ENCODE results near the gene SPTBN2.

Gene SPTBN2

DNA sequence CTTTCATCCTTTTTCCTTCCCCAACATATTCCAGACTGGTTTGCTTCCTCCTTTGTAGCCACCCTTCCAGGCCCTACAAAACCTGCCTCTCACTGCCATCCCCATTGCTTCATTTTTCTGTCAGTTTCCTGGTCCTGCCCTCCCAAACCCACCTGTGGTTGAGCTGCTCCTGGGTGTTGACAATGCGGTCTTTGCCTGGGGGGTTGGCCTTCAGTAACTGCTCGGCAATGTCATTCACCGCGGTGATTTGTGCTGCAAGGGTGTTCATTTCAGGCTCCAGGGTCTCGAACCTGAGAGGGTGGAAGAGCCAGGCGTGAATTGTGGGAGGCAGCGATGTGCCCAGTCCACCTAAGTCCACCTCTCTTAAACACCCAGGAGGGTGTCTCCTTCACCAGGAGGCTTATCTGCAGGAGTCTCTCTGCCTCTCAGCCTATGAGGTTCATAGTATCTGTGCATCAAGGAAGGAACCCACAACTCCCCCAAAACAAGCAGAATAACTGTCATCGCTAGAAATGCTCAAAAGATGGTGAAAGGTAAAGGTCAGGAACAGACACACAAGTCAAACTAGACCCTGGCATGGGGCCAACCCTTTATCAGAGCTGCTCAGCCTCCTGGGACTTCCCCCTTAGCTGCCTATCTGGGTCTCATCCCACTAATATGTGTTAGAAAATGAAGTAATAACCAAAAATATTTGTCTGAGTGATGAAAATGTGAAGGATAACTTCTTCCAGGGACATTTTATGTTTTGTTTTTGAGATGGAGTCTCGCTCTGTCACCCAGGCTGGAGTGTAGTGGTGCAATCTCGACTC lies 27.4 kb downstream of the SPTBN2 start:
- no peak for DNase-seq (ENCODE audit: low spot score)

- DNase-seq (ENCODE audit: low spot score) = no peak
These were observed 28.3 kb downstream of the SPTBN2 start for GRCh38 chr11:66700742-66701141.

- no peak for DNase-seq (ENCODE audit: low spot score)
These were observed 28.7 kb downstream of the SPTBN2 start for GRCh38 chr11:66700337-66700736.

GRCh38 chr11:66698491-66698890 lies 30.5 kb downstream of the SPTBN2 start:
- DNase-seq (ENCODE audit: low spot score) = no peak

DNA sequence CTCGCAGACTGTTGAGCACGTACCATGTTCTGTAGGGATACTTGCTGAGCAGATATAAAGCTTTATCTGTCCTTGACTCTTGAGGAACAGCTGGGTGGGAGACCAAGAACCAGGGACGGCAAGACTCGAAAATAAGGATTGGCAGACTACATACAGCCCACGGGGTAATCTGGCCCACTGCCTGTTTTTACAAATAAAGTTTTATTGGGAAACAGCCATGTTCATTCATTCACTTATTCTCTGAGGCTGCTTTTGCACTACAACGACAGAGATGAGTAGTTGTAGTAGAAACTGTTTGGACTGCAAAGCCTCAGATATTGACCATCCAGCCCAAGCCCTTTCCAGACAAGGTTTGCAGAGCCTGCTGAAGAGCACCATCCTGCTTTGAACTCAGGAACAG lies 31.0 kb downstream of the SPTBN2 start:
- DNase-seq (ENCODE audit: low spot score) = no peak

DNA sequence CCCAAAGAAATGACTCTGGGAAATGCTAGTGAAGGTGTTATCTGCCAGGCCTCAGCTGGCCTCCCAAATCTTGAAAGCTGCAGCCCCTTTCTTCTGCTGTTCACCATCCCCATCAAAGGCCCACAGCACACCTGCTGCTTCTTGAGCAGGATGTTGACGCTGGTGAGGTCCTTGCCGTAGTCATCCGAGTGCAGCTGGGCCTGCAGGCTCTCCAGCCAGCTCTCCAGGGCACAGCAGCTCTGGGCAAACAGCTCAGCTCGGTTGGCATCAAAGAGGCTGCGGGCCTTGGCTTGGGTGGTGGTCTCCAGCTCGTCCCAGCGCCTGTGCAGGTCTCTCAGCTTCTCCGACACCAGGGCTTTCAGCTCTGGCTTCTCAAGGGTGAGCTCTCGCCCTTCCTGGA lies 32.9 kb downstream of the SPTBN2 start:
- DNase-seq (ENCODE audit: low spot score) = no peak

DNA sequence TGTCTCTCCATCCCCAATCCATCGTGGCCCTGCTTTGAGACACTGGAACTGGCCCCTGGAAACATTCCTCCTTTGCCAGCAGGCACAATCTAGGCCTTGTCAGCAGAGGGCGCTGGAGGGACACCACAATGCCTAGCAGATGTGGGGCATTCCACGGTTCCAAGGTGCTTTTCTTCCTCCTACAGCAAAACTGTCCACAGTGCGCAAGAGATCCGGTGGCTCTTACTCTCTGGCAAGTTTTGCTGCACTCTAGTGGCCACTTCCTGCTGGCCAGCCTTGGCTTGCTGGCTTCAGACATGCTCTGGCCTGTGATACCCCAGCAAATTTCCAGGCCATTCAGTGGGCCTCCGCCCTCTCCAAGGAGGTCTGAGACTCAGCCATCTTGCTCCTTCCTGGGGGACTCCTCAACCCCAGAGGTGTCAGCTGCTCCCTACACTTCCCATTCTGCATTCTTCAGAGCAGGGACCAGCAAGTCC lies 34.2 kb downstream of the SPTBN2 start:
- DNase-seq (ENCODE audit: low spot score) = peak; percentile 86

- no peak for DNase-seq (ENCODE audit: low spot score)
These were observed 35.0 kb downstream of the SPTBN2 start for GRCh38 chr11:66694056-66694410.

- no peak for DNase-seq (ENCODE audit: low spot score)
These were observed 35.5 kb downstream of the SPTBN2 start for GRCh38 chr11:66693356-66694055.

DNA sequence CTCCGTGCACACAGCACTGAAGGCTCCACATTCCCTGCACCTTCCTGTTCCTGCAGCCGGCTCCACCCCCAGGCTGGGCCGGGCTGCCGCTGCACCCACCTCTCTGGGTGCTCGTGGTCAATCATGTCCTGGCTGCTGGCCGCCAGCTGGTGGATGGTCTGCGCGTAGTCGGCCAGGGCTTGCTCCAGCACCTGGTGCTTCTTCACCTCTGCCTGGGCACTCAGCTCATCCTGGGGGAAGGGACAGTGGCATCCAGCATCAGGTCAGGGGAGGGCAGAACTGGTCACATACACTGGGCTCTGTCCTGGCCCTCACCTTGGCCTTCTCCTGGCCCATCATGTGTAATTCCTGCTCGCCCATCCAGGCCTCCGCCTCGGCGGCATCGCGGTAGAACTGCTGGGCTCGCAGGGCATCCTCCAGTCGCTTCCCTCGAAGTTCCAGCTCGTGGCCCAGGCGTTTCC lies 36.1 kb downstream of the SPTBN2 start:
- no peak for DNase-seq (ENCODE audit: low spot score)

DNA sequence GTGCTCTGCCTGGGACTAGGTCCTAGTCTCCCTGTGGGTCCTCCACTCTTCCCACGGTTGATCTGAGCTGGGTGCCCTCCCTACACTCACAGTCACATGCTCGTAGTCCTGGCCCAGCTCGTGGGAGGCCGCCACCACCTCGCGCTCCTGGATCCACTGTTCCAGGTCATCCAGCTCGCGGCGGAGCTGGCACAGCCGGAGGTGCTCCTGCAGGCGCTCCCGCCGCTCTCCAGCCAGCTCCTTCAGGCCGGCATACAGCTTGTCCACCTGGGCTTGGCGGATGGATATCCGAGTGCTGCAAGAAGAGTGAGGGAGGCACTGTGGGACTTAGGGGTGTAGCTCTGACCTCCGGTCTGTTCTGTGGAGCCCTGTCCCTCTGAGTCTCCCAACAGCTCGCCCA lies 36.6 kb downstream of the SPTBN2 start:
- DNase-seq (ENCODE audit: low spot score) = no peak

DNA sequence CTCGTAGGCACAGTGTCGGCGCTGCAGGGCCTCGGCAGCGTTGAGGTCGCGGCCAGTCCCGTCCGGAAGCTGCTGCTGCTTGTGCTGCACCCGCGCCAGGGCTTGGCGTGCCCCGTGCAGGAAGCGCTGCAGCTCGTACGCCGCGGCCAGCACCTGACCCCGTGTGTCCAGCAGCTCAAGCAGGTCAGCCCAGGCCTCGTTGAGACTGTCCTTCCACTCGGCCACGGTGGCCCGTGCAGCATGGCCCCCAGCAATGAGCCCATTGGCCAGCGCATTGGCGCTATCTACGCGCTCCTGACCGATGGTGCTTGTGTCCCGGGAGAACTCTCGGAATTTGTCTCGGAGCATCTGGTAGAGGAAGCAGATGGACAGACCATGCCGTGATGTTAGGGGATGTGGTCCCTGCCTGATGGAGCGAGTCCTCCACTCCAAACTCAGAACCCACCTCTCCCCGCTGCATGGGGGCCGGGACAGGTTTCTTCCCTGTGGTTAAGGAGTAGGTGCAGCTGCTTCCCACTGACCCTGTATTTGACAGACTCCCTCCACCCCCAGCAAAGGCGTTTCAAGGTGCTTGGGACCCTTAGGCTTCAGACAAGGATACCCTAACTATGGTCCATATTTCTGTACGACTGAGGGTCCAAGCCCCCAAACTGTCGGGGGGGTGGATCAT lies 37.6 kb downstream of the SPTBN2 start:
- DNase-seq (ENCODE audit: low spot score) = peak; percentile 11

DNA sequence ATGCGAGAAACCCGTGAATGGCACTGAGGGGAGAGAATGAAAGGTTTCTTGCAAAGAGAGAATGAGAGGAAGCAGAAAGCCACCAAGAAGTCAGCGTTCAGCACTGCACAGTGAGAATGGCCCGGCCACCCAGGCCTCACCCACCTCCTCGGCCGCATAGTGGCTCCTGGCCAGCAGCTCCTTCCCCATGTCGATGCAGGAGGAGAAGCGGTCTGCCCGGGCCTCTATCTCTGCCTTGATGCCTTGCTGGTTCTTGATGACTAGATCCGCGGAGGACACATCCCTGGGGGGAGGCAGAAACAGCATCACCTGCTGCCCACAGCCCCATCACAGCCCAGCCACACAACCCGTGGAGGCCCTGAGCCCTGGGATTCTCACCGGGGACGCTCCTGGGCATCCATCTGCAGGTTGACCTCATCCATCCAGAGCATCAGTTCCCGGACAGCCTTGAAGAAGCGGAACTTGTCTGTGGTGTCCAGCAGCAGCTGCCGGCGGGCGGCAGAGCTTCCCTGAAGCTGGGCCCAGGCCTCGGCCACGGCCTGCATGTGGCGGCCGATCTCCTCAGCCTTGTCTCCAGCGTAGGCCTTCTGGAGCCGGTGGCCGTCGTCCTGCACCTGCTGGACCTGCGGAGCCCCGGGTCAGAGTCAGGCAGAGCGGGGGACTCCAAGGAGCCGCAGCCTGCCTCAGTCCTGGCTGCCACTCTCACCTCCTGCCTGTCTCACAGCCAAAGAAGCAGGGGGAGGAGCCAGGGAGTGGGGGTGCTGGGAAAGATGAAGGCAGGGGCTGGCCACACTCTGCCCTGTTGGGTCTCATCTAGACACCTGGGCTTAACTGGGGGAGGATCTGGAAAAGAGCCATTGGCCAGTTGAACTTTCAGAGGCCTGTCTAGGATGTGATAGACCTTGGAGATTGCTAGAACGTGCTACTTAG lies 39.1 kb downstream of the SPTBN2 start:
- peak; percentile 20 for DNase-seq (ENCODE audit: low spot score)

DNA sequence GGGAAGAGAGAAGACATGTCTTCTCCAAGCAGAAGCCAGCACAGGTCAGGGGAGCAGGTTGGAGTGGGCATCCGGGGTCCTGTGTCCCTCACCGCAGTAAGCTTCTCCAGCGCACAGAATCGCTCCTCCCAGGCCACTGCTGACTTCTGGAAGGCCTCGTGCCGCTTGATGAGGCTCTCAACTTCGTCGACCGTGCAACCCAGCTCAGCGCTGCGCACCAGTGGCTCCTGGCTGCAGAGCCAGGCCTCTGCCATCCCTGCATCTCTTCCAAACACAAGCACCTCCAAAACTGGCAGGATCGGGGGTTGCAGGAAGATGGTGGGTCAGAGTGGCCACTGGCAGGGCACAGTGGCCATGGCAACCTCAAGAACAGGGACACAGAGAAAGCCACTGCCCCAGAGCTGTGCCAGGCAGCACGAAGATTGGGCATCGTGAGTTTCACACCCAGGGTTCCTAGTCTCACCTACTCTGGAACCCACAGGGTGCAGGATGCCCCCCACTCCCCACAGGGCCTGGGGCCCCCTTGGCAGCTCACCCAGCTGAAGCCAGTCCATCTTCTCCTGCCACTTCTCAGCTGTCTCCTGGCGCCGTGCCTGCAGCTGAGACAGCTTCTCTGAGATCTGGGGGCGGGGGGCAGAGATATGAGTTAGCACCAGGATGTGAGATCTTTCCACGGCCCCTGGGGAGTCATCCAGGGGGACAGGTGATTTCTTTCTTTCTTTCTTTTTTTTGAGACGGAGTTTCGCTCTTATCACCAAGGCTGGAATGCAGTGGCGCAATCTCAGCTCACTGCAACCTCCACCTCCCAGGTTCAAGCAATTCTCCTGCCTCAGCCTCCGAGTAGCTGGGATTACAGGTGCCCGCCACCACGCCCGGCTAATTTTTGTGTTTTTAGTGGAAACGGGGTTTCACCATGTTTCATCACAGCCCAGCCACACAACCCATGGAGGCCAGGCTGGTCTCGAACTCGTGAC lies 40.2 kb downstream of the SPTBN2 start:
- peak; percentile 18 for DNase-seq (ENCODE audit: low spot score)

- DNase-seq (ENCODE audit: low spot score) = no peak
These were observed 41.2 kb downstream of the SPTBN2 start for GRCh38 chr11:66687831-66688281.

GRCh38 chr11:66686801-66687750 lies 41.9 kb downstream of the SPTBN2 start:
- peak; percentile 15 for DNase-seq (ENCODE audit: low spot score)

- DNase-seq (ENCODE audit: low spot score) = no peak
These were observed 42.8 kb downstream of the SPTBN2 start for GRCh38 chr11:66686100-66686785.

- no peak for DNase-seq (ENCODE audit: low spot score)
These were observed 43.5 kb downstream of the SPTBN2 start for GRCh38 chr11:66685276-66686099.

Data from D341Med (cell line).